IgD-negative memory B cell (primary cell): ENCODE measurements around the gene SSH2. TPM values are rescaled to one million over a fixed set of nuclear protein-coding genes. Genes with fewer than 3 reads are reported as not detected.
"Not testable (repeated sequence)": the region's sequence is repeated elsewhere in the genome, so short reads cannot be mapped to it uniquely, and the experiment has no call there.

Source experiments
- H3K27ac Mint-ChIP-seq, 3 donors: one replicate each; pipeline ENCODE4 v1.8.0; 2020 to 2022; ENCODE audit warnings: mild to moderate bottlenecking in 3 of 3, mixed read lengths in 3 of 3, moderate library complexity in 1 of 3
- H3K27me3 Mint-ChIP-seq: one replicate; pipeline ENCODE4 v1.8.0; 2021; ENCODE audit warnings: mixed read lengths
- H3K36me3 Mint-ChIP-seq: one replicate; pipeline ENCODE4 v1.8.0; 2020; ENCODE audit warnings: mild to moderate bottlenecking, mixed read lengths
- H3K4me1 Mint-ChIP-seq, 3 donors: one replicate each; pipeline ENCODE4 v1.8.0; 2020 to 2022; ENCODE audit warnings: mixed read lengths in 3 of 3, mild to moderate bottlenecking in 1 of 3
- H3K4me3 Mint-ChIP-seq, 4 donors: one replicate each; pipeline ENCODE4 v1.8.0; 2020 to 2022; ENCODE audit warnings: mild to moderate bottlenecking in 4 of 4, mixed read lengths in 4 of 4, moderate library complexity in 3 of 4
- H3K9me3 Mint-ChIP-seq, 3 donors: one replicate each; pipeline ENCODE4 v1.8.0; 2020 to 2021; ENCODE audit warnings: mixed read lengths in 3 of 3, mild to moderate bottlenecking in 1 of 3
- polyA plus RNA-seq: library from polyadenylated mRNA; unstranded; fragments of 300-500 nt; fragmentation: Illumina TruSeq; gene quantifications from one replicate; pipeline ENCODE4 v1.2.3, GENCODE V29; 2021

SSH2 gene
- polyA plus RNA-seq, 1 donor from 2014 or later, result 51.6 TPM

GRCh38 chr17:29652976-29653375 lies 277.1 kb downstream of the SSH2 start:
- Mint-ChIP-seq H3K4me3 (no peak overlapping the region), H3K9me3 (no peaks in the 10 kb centered on the region), H3K36me3 (peaks cover 5% of the 10 kb centered on the region), H3K4me1 (peaks cover 0 to 1% (median 0%) of the 10 kb centered on the region in 3 donors), H3K27ac (peak overlapping the region in 1 of 3 donors; percentile 63), H3K27me3 (no peaks in the 10 kb centered on the region)

GRCh38 chr17:29651913-29652312 lies 278.1 kb downstream of the SSH2 start:
- H3K4me3 Mint-ChIP-seq, H3K4me1 Mint-ChIP-seq, H3K9me3 Mint-ChIP-seq, H3K27me3 Mint-ChIP-seq, H3K27ac Mint-ChIP-seq, H3K36me3 Mint-ChIP-seq: not testable (repeated sequence)

DNA sequence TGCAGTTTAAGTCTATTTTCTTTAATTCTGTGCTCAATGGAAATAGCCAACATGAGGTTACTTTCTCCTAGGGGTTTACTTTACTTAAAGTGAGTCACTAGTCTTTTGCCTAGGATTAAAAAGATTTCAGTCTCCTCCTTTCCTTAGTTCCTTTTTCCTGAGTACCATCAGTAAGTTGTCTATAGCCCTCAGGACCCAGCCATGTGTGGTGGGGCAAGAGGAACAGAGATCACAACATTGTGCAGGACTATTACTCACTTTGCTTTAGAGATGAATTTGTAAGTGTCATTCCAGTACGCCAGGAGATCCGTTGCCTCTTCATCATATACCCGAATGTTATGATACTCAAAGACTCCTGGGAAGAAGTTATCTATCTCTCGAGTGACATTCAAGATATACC lies 279.6 kb downstream of the SSH2 start:
- H3K9me3 Mint-ChIP-seq, result no peaks in the 10 kb centered on the region
- H3K36me3 Mint-ChIP-seq, result no peaks in the 10 kb centered on the region
- no peaks in the 10 kb centered on the region for H3K27me3 Mint-ChIP-seq
- H3K4me1 Mint-ChIP-seq, result no peaks in the 10 kb centered on the region
- peak overlapping the region in 2 of 3 donors; percentile 16 to 34 for H3K27ac Mint-ChIP-seq
- no peak overlapping the region for H3K4me3 Mint-ChIP-seq

DNA sequence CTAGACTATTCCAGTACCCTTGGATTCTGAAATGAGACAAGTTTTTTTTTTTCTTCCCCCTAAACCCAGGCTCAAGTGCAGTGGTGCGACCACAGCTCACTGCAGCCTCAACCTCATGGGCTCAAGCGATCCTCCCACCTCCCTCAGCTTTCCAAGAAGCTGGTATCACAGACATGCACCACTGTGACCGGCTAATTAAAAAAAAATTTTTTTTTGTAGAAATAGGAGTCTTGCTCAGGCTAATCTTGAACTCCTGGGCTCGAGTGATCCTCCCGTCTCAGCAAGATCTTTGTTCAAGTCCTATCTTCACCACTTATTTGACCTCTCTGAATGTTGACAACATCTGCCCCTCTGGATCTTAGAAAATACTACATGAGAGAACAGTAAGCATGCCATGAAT lies 280.7 kb downstream of the SSH2 start:
- Mint-ChIP-seq H3K9me3 (no peaks in the 10 kb centered on the region), H3K27me3 (no peaks in the 10 kb centered on the region), H3K27ac (peak overlapping the region in 2 of 3 donors; percentile 26 to 59)

DNA sequence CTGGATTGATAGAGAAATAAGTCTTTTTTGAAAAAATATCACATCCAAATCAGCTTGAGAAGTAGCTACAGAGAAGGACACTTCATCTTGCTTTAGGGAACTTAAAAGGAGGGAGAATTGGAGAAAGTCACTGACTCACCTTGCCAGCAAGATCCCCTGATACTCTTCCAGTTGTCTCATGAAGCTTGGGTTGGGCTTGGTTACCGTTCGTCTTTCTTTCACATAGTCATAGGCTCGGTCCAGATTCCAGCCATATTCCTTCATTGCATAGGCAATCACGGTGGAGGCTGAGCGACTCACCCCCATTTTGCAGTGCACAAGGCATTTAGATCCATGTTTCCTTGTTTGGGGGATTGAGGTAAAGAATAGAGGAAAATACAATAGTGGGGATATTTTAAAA lies 282.0 kb downstream of the SSH2 start:
- Mint-ChIP-seq H3K27me3 (no peaks in the 10 kb centered on the region), H3K9me3 (no peaks in the 10 kb centered on the region), H3K4me3 (no peak overlapping the region), H3K4me1 (peaks cover 0 to under 1% (median 0%) of the 10 kb centered on the region in 3 donors), H3K36me3 (no peaks in the 10 kb centered on the region), H3K27ac (peak overlapping the region; percentile 47 to 78 (median 59))

More for the DNA sequence above, 280.7 kb downstream of the SSH2 start:
- Mint-ChIP-seq H3K36me3 (no peaks in the 10 kb centered on the region), H3K4me1 (no peaks in the 10 kb centered on the region), H3K4me3 (no peak overlapping the region)

DNA sequence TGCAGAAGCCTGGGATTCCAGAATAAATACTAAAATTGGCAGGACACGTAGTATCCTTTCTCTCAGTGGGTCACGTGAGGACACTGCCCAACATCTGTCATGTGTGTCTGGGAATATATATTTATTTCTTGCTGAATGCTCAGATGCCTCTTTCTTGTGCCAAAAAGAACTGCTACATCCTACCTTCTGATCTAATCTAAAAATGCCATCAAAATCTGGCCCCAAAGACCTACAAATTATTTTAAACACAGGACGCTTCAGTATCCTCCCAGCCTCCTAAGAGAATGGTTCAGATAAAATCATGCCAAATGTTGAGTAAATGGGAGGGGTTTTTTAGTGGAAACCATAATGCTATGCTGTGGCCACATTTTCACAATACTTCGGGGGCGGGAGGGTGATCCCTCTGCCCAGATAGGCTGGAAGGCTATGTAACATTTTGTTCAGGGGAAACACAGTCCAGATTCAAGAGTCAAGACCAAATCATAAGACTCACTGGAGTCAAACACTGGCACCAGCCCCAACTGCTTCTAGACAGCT lies 284.4 kb downstream of the SSH2 start:
- Mint-ChIP-seq H3K27ac (peak overlapping the region in 2 of 3 donors; percentile 30 to 71), H3K4me1 (peaks cover 0 to 15% (median 9%) of the 10 kb centered on the region in 3 donors), H3K9me3 (no peaks in the 10 kb centered on the region), H3K36me3 (no peaks in the 10 kb centered on the region), H3K4me3 (peak overlapping the region in 1 of 4 donors; percentile 6), H3K27me3 (peaks cover 1% of the 10 kb centered on the region)

- no peaks in the 10 kb centered on the region for H3K36me3 Mint-ChIP-seq
- H3K27ac Mint-ChIP-seq, result peak overlapping the region in 2 of 3 donors; percentile 30 to 45
Measured at GRCh38 chr17:29643817-29644160, 286.2 kb downstream of the SSH2 start.

DNA sequence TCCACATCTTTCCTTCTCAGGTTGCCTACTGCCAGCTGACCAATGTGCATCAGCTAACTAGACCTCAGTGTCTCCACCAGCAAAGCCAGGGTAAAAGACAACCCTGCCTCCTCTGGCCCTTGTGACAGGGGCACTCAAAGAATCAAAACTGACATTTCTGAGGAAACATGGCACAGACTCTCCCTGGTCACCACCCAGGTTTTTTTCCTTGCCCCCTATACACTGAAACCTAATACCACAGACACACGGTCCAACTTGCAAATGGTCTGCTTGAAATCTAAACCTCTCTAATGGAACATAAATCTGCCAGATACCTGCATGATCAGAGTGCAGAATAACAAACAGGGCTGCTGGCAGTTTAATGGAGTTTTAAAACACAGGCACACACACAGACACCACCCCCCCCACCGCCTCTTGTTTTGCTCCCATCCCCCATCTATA lies 287.8 kb downstream of the SSH2 start:
- Mint-ChIP-seq H3K27ac (peak overlapping the region; percentile 16 to 73 (median 22)), H3K27me3 (peaks cover 1% of the 10 kb centered on the region), H3K4me3 (no peak overlapping the region), H3K9me3 (no peaks in the 10 kb centered on the region), H3K36me3 (no peaks in the 10 kb centered on the region), H3K4me1 (peaks cover 5 to 25% (median 18%) of the 10 kb centered on the region in 3 donors)

More at GRCh38 chr17:29643817-29644160, 286.2 kb downstream of the SSH2 start:
- Mint-ChIP-seq H3K4me3 (peak overlapping the region in 1 of 4 donors; percentile 8), H3K4me1 (peaks cover 5 to 25% (median 18%) of the 10 kb centered on the region in 3 donors), H3K27me3 (peaks cover 1% of the 10 kb centered on the region), H3K9me3 (no peaks in the 10 kb centered on the region)

DNA sequence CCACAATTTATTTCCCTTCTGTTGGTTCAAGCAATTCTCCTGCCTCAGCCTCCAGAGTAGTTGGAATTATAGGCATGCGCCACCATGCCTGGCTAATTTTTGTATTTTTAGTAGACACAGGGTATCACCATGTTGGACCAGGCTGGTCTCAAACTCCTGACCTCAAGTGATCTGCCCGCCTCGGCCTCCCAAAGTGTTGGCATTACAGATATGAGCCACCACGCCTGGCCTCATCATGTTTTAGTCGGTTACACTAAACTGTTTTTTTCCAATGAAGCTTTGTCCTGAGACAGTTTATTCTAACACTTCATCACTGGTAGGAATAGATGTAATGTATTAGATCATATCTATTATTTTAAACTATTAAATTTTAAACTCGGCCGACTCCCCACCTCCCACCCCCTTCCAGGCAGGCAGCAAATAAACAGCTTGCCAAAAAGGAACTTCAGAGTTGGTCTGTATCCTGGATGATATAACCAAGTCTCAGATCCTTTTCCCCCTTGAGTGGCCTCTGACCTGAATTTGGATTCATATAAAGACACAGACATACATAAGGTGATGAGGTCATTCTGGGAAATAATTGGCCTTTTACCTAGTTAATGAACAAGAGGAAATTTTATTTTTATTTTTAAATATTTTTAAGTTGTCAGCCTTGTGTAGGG lies 288.9 kb downstream of the SSH2 start:
- Mint-ChIP-seq H3K27me3 (peaks cover 1% of the 10 kb centered on the region), H3K27ac (peak overlapping the region in 1 of 3 donors; percentile 42), H3K36me3 (peaks cover 2% of the 10 kb centered on the region), H3K4me1 (peaks cover 5 to 25% (median 18%) of the 10 kb centered on the region in 3 donors), H3K9me3 (no peaks in the 10 kb centered on the region), H3K4me3 (peak overlapping the region in 1 of 4 donors; percentile 14)

DNA sequence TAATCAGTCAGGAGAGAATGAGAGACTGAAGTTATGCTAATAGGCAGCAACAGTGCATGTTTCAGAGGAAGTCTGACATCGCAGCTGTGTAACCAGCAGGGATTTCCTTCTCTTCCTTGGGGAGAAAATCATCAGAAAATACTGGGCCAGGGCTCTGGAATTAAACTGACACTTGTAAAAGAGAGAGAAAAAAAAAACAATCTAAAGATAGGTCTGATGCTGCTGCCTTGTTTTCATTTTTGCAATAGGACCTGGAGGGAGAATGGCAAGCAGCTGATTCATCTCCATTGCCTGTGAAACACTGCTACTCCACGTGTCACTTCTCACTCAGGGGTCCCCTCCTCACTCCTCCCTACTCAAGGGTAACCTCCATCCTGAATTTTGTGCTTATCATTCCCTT lies 289.6 kb downstream of the SSH2 start:
- H3K9me3 Mint-ChIP-seq, result no peaks in the 10 kb centered on the region
- H3K4me1 Mint-ChIP-seq, result peaks cover 5 to 25% (median 18%) of the 10 kb centered on the region in 3 donors
- H3K4me3 Mint-ChIP-seq, result peak overlapping the region in 1 of 4 donors; percentile 14
- peaks cover 1% of the 10 kb centered on the region for H3K27me3 Mint-ChIP-seq
- H3K27ac Mint-ChIP-seq, result peak overlapping the region in 2 of 3 donors; percentile 42 to 90
- H3K36me3 Mint-ChIP-seq, result peaks cover 2% of the 10 kb centered on the region

GRCh38 chr17:29633886-29634285 lies 296.1 kb downstream of the SSH2 start:
- peaks cover 0 to 6% (median 1%) of the 10 kb centered on the region in 3 donors for H3K4me1 Mint-ChIP-seq
- no peak overlapping the region for H3K4me3 Mint-ChIP-seq
- H3K27me3 Mint-ChIP-seq, result no peaks in the 10 kb centered on the region
- H3K9me3 Mint-ChIP-seq, result no peaks in the 10 kb centered on the region
- peaks cover 4% of the 10 kb centered on the region for H3K36me3 Mint-ChIP-seq
- no peak overlapping the region for H3K27ac Mint-ChIP-seq

DNA sequence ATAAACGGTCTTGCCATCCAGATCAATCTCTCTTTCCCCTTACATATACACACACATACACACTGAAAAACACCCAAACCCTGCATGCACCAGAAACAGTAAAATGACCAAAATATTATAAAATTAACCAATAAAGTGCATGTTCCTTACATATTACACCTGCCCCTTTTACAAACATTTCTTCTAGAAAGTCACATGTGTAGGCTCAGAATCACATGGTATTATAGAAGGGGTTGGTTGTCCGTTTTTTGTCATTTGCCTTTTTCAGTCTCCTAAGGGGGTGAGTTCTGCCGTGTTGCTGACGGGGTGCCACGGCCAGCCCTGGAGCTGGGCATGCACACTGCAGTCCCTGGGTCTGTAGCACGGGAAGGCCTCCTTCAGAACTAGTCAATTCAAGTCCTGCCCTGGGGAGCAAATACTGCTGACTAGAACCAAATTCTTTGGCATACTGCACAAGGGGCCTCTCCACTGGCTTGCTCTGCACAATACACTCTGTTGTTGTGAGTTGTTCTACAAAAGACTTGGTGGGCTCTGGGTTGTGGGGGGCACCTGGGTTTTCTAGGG lies 299.3 kb downstream of the SSH2 start:
- H3K4me3 Mint-ChIP-seq, result peak overlapping the region in 1 of 4 donors; percentile 40
- H3K9me3 Mint-ChIP-seq, result no peaks in the 10 kb centered on the region
- peak overlapping the region in 1 of 3 donors; percentile 39 for H3K27ac Mint-ChIP-seq
- peaks cover 1 to 15% (median 9%) of the 10 kb centered on the region in 3 donors for H3K4me1 Mint-ChIP-seq
- no peaks in the 10 kb centered on the region for H3K27me3 Mint-ChIP-seq
- H3K36me3 Mint-ChIP-seq, result peaks cover 2% of the 10 kb centered on the region

GRCh38 chr17:29629839-29630238 lies 300.2 kb downstream of the SSH2 start:
- Mint-ChIP-seq H3K4me3 (no peak overlapping the region), H3K27ac (peak overlapping the region in 2 of 3 donors; percentile 31 to 39), H3K9me3 (no peaks in the 10 kb centered on the region), H3K27me3 (no peaks in the 10 kb centered on the region), H3K4me1 (peaks cover 1 to 18% (median 11%) of the 10 kb centered on the region in 3 donors), H3K36me3 (peaks cover 2% of the 10 kb centered on the region)

- Mint-ChIP-seq H3K4me1 (peaks cover 1 to 15% (median 11%) of the 10 kb centered on the region in 3 donors), H3K9me3 (no peaks in the 10 kb centered on the region), H3K27me3 (no peaks in the 10 kb centered on the region), H3K27ac (peak overlapping the region in 1 of 3 donors; percentile 2), H3K36me3 (peaks cover 2% of the 10 kb centered on the region), H3K4me3 (no peak overlapping the region)
Measured at GRCh38 chr17:29628644-29629043, 301.4 kb downstream of the SSH2 start.

- H3K9me3 Mint-ChIP-seq, result no peaks in the 10 kb centered on the region
- no peak overlapping the region for H3K4me3 Mint-ChIP-seq
- H3K4me1 Mint-ChIP-seq, result peaks cover 5 to 17% (median 16%) of the 10 kb centered on the region in 3 donors
- peak overlapping the region in 2 of 3 donors; percentile 13 to 32 for H3K27ac Mint-ChIP-seq
- no peaks in the 10 kb centered on the region for H3K27me3 Mint-ChIP-seq
- H3K36me3 Mint-ChIP-seq, result peaks cover 2% of the 10 kb centered on the region
Measured at GRCh38 chr17:29627951-29628350, 302.1 kb downstream of the SSH2 start.
